ENCODE measurements around the gene ZMIZ1.

The ZMIZ1 gene

GRCh38 chr10:79158402-79159097 lies 89.8 kb downstream of the ZMIZ1 start:
- no peak for DNase-seq

- no peak for DNase-seq
These were observed 90.4 kb downstream of the ZMIZ1 start for GRCh38 chr10:79159141-79159651.

GRCh38 chr10:79159785-79160184 lies 91.0 kb downstream of the ZMIZ1 start:
- DNase-seq, result no peak

- no peak for DNase-seq
These were observed 91.4 kb downstream of the ZMIZ1 start for GRCh38 chr10:79160191-79160590.

- no peak for DNase-seq
These were observed 92.8 kb downstream of the ZMIZ1 start for GRCh38 chr10:79161557-79161956.

- no peak for DNase-seq
These were observed 93.3 kb downstream of the ZMIZ1 start for GRCh38 chr10:79162022-79162421.

- DNase-seq, result no peak
These were observed 94.3 kb downstream of the ZMIZ1 start for GRCh38 chr10:79162861-79163665.

- DNase-seq, result no peak
These were observed 94.9 kb downstream of the ZMIZ1 start for GRCh38 chr10:79163666-79163975.

GRCh38 chr10:79164075-79164474 lies 95.3 kb downstream of the ZMIZ1 start:
- no peak for DNase-seq

GRCh38 chr10:79165070-79165778 lies 96.5 kb downstream of the ZMIZ1 start:
- DNase-seq, result no peak

GRCh38 chr10:79166312-79166721 lies 97.6 kb downstream of the ZMIZ1 start:
- DNase-seq, result no peak

- DNase-seq, result no peak
These were observed 98.0 kb downstream of the ZMIZ1 start for GRCh38 chr10:79166741-79167140.

- DNase-seq, result no peak
These were observed 98.8 kb downstream of the ZMIZ1 start for GRCh38 chr10:79167537-79167936.

GRCh38 chr10:79168210-79168609 lies 99.4 kb downstream of the ZMIZ1 start:
- no peak for DNase-seq

GRCh38 chr10:79170226-79170752 lies 101.5 kb downstream of the ZMIZ1 start:
- DNase-seq, result no peak

GRCh38 chr10:79170993-79171392 lies 102.2 kb downstream of the ZMIZ1 start:
- DNase-seq, result no peak

GRCh38 chr10:79171504-79171903 lies 102.7 kb downstream of the ZMIZ1 start:
- DNase-seq, result no peak

GRCh38 chr10:79172881-79173280 lies 104.1 kb downstream of the ZMIZ1 start:
- DNase-seq, result no peak

GRCh38 chr10:79173582-79174262 lies 105.0 kb downstream of the ZMIZ1 start:
- no peak for DNase-seq

GRCh38 chr10:79176052-79176501 lies 107.3 kb downstream of the ZMIZ1 start:
- no peak for DNase-seq

- DNase-seq, result no peak
These were observed 108.3 kb downstream of the ZMIZ1 start for GRCh38 chr10:79176949-79177602.

- DNase-seq, result no peak
These were observed 109.4 kb downstream of the ZMIZ1 start for GRCh38 chr10:79178070-79178576.
